Fibroblast of the aortic adventitia (primary cell): ENCODE results near the gene CTBP2. TPM values are rescaled to one million over a fixed set of nuclear protein-coding genes. Genes with fewer than 3 reads are reported as not detected.
"Not testable (repeated sequence)": the region's sequence is repeated elsewhere in the genome, so short reads cannot be mapped to it uniquely, and the experiment has no call there.

Experiments
- DNase-seq: peaks from one replicate; pipeline ENCODE4 v3.0.0-alpha.2; 2010; ENCODE audit warnings: low read depth
- H3K4me3 ChIP-seq: 2 replicates; pipeline ENCODE4 v1.5.1; 2011; ENCODE audit warnings: low read depth, mild to moderate bottlenecking, control low read depth, low read length, moderate library complexity
- CTCF ChIP-seq: IDR thresholded peaks from 2 replicates; pipeline ENCODE4 v1.5.1; 2011; ENCODE audit warnings: mild to moderate bottlenecking, low read length, control low read depth, inconsistent platforms; ENCODE audit not compliant: insufficient read depth
- total RNA-seq: library from RNA; depleted of rRNA; stranded (reverse); fragments of >200 nt; gene quantifications from 2 replicates; pipeline ENCODE4 v1.2.3, GENCODE V29; 2012; ENCODE audit warnings: low replicate concordance

CTBP2 gene
- total RNA-seq, 1 donor = 45.4 TPM

DNA sequence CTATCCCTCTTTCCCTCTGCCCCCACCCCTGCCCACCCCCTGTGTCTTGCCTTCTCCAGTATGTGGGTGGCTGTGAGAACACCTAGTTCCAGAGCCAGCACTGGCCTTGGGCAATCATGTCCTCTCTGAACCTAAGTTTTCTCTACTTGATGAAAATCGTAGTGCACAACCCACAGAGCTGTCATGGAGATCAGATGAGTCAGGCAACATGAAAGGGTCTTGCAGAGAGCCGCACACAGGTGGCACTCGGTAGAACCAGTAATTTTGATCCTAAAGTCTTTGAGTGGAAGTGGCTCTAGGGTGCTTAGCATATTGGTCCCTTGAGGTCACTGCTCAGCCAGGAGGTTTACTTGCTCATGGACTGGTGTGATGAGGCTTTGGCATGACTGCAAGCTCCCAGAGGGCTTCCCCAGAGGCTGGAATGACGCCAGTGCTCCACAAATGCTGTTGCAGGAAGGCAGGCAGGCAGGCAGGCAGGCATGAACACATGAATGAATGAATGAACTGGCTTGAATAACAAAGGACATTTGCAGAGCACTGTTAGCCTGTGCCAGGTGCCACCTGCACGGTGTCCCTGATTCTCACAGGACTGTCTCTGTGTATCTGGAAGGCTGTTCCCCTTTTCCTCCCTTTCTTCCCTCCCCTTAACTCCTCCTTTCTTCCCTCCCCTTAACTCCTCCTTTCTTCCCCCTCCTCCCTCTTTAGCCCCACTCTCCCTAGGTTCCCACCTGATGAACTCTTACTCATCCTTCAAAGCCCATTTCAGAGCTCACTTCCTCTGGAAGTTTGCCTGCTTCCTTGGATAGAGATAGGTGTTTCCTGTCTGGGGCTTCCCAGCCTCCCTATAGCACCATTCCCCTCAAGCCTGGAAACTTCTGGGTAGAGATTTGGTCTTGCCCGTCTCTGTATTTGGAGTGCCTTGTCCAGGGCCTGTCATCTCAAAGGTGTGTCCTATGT, 27.2 kb upstream of the CTBP2 start:
- no peak for TF ChIP-seq CTCF
- no peak for DNase-seq
- no peak overlapping the region for H3K4me3 ChIP-seq

DNA sequence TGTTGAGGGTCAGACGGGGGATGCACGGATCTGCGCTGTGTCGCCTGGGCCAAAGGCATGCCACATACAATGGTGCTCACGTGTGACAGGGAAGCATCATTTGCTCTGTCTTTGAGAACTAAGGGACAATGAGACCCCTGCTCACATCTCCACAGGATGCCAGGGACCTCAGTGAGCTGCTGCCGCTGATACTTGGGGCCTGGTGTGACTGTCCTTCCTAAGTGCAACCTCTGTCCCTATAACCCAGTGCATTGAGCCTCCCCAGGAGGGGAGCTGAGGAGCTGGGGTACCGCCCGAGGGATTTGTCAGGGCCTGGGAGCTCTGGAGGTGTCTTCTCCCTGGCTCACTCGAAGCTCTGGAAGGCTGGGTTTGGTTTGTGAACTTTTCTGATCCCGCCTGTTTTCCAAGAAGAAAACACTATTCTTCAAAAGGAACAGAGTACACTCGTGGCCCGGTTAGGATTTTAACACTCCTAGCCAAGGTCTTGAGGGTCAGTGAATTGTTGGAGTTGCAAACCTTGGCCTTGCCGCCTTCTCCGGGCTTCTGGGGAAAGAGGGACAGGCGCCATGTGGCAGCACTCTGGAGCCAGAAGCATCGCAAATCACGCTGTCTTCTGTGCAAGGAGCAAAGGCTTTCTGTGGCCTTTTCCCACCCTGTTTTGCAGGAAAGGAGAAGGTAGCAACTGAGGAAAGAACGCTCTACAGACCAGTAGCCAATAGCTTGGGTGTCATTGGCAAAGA, 26.2 kb upstream of the CTBP2 start:
- DNase-seq = no peak
- no peak overlapping the region for H3K4me3 ChIP-seq
- no peak for TF ChIP-seq CTCF

DNA sequence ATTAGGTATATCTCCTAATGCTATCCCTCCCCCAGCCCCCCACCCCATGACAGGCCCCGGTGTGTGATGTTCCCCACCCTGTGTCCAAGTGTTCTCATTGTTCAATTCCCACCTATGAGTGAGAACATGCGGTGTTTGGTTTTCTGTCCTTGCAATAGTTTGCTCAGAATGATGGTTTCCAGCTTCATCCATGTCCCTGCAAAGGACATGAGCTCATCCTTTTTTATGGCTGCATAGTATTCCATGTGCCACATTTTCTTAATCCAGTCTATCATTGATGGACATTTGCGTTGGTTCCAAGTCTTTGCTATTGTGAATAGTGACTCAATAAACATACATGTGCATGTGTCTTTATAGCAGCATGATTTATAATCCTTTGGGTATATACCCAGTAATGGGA, 18.7 kb upstream of the CTBP2 start:
- DNase-seq, H3K4me3 ChIP-seq: not testable (repeated sequence)

DNA sequence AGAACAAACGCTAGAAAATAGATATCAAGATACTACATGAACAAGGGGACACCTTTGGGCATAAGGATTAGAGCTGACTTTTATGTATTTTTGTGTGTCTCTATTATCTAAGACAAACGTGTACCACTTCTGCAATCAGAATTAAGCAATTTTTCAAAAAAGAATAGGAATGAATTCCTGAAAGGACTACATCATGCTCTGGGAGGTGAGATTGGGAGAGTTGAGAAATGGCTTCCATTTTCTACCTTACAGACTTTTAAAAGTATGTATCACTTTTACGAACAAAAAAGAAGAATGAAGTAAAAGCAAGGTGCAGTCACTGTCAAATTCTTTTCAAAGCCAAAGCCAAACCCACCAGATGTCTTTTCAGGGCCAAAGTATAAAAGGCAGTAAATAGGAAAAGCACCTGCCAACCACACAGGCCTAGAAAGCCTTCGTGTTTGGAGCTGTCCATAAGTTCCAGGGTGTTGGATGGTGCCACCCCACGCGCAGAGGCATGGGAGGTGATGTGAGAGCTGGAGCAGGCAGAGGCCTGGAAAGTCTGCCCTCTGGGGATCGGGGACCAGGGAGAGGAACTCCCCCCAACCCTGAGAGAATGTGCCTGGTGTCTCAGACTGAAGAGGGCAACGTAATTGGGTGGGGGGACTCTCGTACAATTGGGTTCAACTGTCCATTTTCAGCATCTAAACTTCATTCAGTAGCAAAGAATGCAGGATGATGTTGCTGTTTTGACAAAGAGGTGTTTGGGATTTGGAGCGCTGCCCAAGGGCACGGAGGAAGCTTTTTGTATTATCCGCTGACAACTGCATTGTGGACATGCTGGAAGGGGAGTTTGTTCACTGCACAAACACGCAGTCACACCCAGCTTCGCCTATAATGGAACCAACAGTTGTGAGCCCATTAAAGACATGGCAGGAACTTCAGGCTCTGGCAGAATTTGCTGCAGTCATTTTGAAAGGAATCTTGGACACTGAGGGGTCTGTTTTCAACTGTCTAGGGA, 17.6 kb upstream of the CTBP2 start:
- DNase-seq = no peak
- H3K4me3 ChIP-seq = no peak overlapping the region
- no peak for TF ChIP-seq CTCF

- TF ChIP-seq CTCF = no peak
- no peak for DNase-seq
- H3K4me3 ChIP-seq = no peak overlapping the region
These were observed 15.4 kb upstream of the CTBP2 start for GRCh38 chr10:125175807-125176206.

DNA sequence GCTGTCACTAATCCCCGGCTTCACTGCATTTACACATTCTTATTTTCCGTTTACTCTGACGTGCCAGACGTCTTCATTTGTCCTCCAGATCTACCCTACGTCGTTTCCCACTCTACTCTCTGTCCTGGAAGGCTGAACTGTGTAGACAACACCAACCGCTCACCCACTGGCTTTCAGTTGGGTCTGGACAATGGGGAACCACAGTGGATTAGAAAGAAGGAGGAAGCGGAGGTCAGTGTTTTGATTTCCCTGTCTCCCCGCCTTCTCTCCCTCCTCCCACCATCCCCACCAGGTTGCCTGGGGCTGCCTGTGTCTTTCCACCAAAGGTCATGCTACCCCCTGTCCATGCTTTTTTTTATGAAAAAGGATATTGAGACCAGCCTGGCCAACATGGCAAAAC, 14.0 kb upstream of the CTBP2 start:
- DNase-seq = no peak
- H3K4me3 ChIP-seq = no peak overlapping the region
- no peak for TF ChIP-seq CTCF
